KMS-11 (cell line): Measurements from ENCODE around the gene EPHA7.

Source experiments
- H2AFZ ChIP-seq: fragments of 200-600 bp; sonication (generic); 2 replicates; pipeline ENCODE4 v1.6.1; 2016; ENCODE audit warnings: antibody characterized with exemption, mixed run types, low read depth
- H3K27ac ChIP-seq: fragments of 200-600 bp; sonication (generic); 2 replicates; pipeline ENCODE4 v1.6.1; 2016; ENCODE audit warnings: mild to moderate bottlenecking, mixed run types
- H3K27me3 ChIP-seq: fragments of 200-600 bp; sonication (generic); 2 replicates; pipeline ENCODE4 v1.6.1; 2017; ENCODE audit warnings: mild to moderate bottlenecking, low read depth, mixed run types, moderate library complexity; ENCODE audit not compliant: insufficient read depth
- H3K36me3 ChIP-seq: fragments of 200-600 bp; sonication (generic); 2 replicates; pipeline ENCODE4 v1.6.1; 2017; ENCODE audit warnings: mild to moderate bottlenecking, mixed run types; ENCODE audit not compliant: insufficient read depth
- H3K4me1 ChIP-seq: fragments of 200-600 bp; sonication (generic); 2 replicates; pipeline ENCODE4 v1.6.1; 2016; ENCODE audit warnings: mild to moderate bottlenecking, low read depth, mixed run types; ENCODE audit not compliant: poor library complexity, severe bottlenecking
- H3K4me2 ChIP-seq: fragments of 200-600 bp; sonication (generic); 2 replicates; pipeline ENCODE4 v1.7.0; 2016; ENCODE audit warnings: mild to moderate bottlenecking, mixed run types
- H3K4me3 ChIP-seq: fragments of 200-600 bp; sonication (generic); IDR thresholded peaks from 2 replicates; pipeline ENCODE4 v1.6.1; 2017; ENCODE audit warnings: low read depth, low read length, mixed read lengths; ENCODE audit not compliant: insufficient read depth
- H3K79me2 ChIP-seq: fragments of 200-600 bp; sonication (generic); 2 replicates; pipeline ENCODE4 v1.6.1; 2016; ENCODE audit warnings: low read depth, mixed run types; ENCODE audit not compliant: insufficient read depth
- H3K9ac ChIP-seq: fragments of 200-600 bp; sonication (generic); 2 replicates; pipeline ENCODE4 v1.6.1; 2016; ENCODE audit warnings: mild to moderate bottlenecking, mixed run types
- H4K20me1 ChIP-seq: fragments of 200-600 bp; sonication (generic); 2 replicates; pipeline ENCODE4 v1.6.1; 2016; ENCODE audit warnings: mild to moderate bottlenecking, mixed run types; ENCODE audit not compliant: insufficient read depth
- CTCF ChIP-seq: fragments of 200-600 bp; sonication (generic); conservative IDR thresholded peaks from 2 replicates; pipeline ENCODE4 v1.6.1; 2017; ENCODE audit warnings: low read depth, mild to moderate bottlenecking, antibody characterized with exemption, low read length, moderate library complexity, mixed read lengths

The EPHA7 gene

GRCh38 chr6:93322651-93323050, 96.7 kb downstream of the EPHA7 start:
- no peak for TF ChIP-seq CTCF
- Histone ChIP-seq H3K36me3 (no peaks in the 10 kb centered on the region), H3K27ac (no peak overlapping the region), H3K4me2 (no peak overlapping the region), H3K4me3 (no peak overlapping the region), H3K4me1 (no peaks in the 10 kb centered on the region), H3K79me2 (no peaks in the 10 kb centered on the region), H3K27me3 (no peaks in the 10 kb centered on the region), H3K9ac (no peak overlapping the region), H2AFZ (no peak overlapping the region), H4K20me1 (no peaks in the 10 kb centered on the region)

- Histone ChIP-seq H3K9ac (no peak overlapping the region), H3K4me3 (no peak overlapping the region), H3K79me2 (no peaks in the 10 kb centered on the region), H3K36me3 (no peaks in the 10 kb centered on the region), H3K4me2 (no peak overlapping the region), H3K27ac (no peak overlapping the region), H4K20me1 (no peaks in the 10 kb centered on the region), H3K4me1 (no peaks in the 10 kb centered on the region), H3K27me3 (no peaks in the 10 kb centered on the region), H2AFZ (no peak overlapping the region)
- TF ChIP-seq CTCF = no peak
Measured at GRCh38 chr6:93319304-93319703, 100.1 kb downstream of the EPHA7 start.

GRCh38 chr6:93318121-93318520, 101.2 kb downstream of the EPHA7 start:
- H3K27me3 ChIP-seq = no peaks in the 10 kb centered on the region
- TF ChIP-seq CTCF = no peak
- no peaks in the 10 kb centered on the region for H3K36me3 ChIP-seq
- no peak overlapping the region for H2AFZ ChIP-seq
- no peak overlapping the region for H3K9ac ChIP-seq
- H3K4me2 ChIP-seq = no peak overlapping the region
- no peaks in the 10 kb centered on the region for H4K20me1 ChIP-seq
- H3K79me2 ChIP-seq = no peaks in the 10 kb centered on the region
- H3K4me3 ChIP-seq = no peak overlapping the region
- no peak overlapping the region for H3K27ac ChIP-seq
- no peaks in the 10 kb centered on the region for H3K4me1 ChIP-seq

- Histone ChIP-seq H3K27ac (no peak overlapping the region), H3K27me3 (no peaks in the 10 kb centered on the region), H3K4me1 (no peaks in the 10 kb centered on the region), H2AFZ (no peak overlapping the region), H3K4me2 (no peak overlapping the region), H3K79me2 (no peaks in the 10 kb centered on the region), H3K4me3 (no peak overlapping the region), H3K9ac (no peak overlapping the region), H3K36me3 (no peaks in the 10 kb centered on the region), H4K20me1 (no peaks in the 10 kb centered on the region)
- no peak for TF ChIP-seq CTCF
Measured at GRCh38 chr6:93317592-93317991, 101.8 kb downstream of the EPHA7 start.
